Measurements from ENCODE around the gene CDC73. TPM values are rescaled to one million over a fixed set of nuclear protein-coding genes. Genes with fewer than 3 reads are reported as not detected.

CDC73 gene
- total and polyA plus RNA-seq, 2 experiments from 2014 or later = 32.4 to 33.9 TPM

DNA sequence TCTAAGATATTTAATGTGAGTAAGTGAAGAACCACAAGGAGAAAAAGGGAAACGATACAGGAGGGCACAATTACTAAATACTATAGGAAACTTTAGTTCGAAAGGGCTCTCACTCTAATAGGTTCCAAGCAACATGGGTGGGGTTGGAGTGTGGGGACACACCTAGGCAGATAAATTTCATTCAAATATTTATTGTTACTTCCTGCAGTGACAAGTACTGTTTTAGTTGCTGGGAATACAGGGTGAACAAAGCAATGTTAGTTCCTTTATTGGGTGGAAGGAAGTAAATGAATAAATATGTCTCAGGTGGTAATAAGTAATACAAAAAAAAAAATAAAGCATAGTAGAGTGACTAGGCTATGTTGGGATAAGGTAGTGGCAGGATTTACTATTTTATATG lies 137.8 kb downstream of the CDC73 start:
- H3K36me3 ChIP-seq (replicated peaks; ENCODE audit: insufficient read depth, low read depth) = no peaks in the 10 kb centered on the region
- no peak for TF ChIP-seq EZH2 (IDR thresholded peaks at IDR 0.05; ENCODE audit: borderline replicate concordance)
- H3K27ac ChIP-seq = no peak overlapping the region
- no peaks in the 10 kb centered on the region for H3K79me2 ChIP-seq
- no peak overlapping the region for H2AFZ ChIP-seq
- no peaks in the 10 kb centered on the region for H3K4me1 ChIP-seq (ENCODE audit: insufficient read depth)
- H3K4me2 ChIP-seq = no peak overlapping the region
- H3K9me2 ChIP-seq (replicated peaks; ENCODE audit: insufficient read depth) = no peaks in the 10 kb centered on the region
- WGBS (ENCODE audit: low lambda C conversion rate, missing lambda C conversion rate) = 93% methylated on average over 2 of the region's 2 CpGs
- no peaks in the 10 kb centered on the region for H3K27me3 ChIP-seq
- H3K9me3 ChIP-seq (ENCODE audit: low read depth) = no peaks in the 10 kb centered on the region
- H3K4me3 ChIP-seq = no peak overlapping the region
- no peak for DNase-seq (ENCODE audit: low spot score)
- no peaks in the 10 kb centered on the region for H4K20me1 ChIP-seq (ENCODE audit: insufficient read depth, poor library complexity, severe bottlenecking)

DNA sequence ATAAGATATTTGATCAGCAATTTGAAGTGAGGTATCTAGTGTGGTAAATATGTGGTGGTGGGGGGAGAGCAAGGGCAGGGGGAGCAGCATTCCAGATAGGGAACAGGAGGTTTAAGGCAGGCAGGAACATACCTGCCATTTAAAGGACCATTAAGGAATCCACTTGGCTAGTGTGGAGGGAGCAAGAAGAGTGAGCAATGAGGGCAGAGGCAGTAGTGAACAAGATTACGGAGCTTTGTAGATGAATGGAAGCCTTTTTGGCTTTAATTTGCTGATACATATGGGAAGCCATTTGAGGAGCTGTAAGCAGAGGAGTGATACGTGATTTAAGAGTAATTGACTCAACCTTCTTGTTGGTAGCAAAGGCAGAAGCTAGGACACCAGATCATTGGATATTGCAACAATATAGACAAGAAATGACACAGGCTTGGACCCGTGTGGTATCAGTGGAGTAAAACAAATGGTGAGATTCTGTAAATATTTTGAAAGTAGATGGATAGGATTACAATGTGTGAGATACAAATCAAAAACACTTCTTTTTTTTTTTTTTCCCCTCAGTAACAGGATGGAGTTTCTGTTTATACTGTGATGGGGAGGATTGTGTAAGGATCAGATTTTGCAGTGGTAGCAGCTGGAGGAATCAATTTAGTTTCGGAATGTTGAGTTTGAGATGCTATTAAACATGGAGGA lies 138.4 kb downstream of the CDC73 start:
- H3K79me2 ChIP-seq = no peaks in the 10 kb centered on the region
- H3K4me3 ChIP-seq = no peak overlapping the region
- no peaks in the 10 kb centered on the region for H4K20me1 ChIP-seq (ENCODE audit: insufficient read depth, poor library complexity, severe bottlenecking)
- H2AFZ ChIP-seq = no peak overlapping the region
- no peaks in the 10 kb centered on the region for H3K36me3 ChIP-seq (replicated peaks; ENCODE audit: insufficient read depth, low read depth)
- no peak for DNase-seq (ENCODE audit: low spot score)
- H3K9me3 ChIP-seq (ENCODE audit: low read depth) = no peaks in the 10 kb centered on the region
- no peak overlapping the region for H3K27ac ChIP-seq
- H3K4me2 ChIP-seq = no peak overlapping the region
- TF ChIP-seq, protein P1, sequence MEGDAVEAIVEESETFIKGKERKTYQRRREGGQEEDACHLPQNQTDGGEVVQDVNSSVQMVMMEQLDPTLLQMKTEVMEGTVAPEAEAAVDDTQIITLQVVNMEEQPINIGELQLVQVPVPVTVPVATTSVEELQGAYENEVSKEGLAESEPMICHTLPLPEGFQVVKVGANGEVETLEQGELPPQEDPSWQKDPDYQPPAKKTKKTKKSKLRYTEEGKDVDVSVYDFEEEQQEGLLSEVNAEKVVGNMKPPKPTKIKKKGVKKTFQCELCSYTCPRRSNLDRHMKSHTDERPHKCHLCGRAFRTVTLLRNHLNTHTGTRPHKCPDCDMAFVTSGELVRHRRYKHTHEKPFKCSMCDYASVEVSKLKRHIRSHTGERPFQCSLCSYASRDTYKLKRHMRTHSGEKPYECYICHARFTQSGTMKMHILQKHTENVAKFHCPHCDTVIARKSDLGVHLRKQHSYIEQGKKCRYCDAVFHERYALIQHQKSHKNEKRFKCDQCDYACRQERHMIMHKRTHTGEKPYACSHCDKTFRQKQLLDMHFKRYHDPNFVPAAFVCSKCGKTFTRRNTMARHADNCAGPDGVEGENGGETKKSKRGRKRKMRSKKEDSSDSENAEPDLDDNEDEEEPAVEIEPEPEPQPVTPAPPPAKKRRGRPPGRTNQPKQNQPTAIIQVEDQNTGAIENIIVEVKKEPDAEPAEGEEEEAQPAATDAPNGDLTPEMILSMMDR (IDR thresholded peaks at IDR 0.05; ENCODE audit: poor library complexity) = no peak
- TF ChIP-seq EZH2phosphoT487 (IDR thresholded peaks at IDR 0.05; ENCODE audit: low read depth, severe bottlenecking, unreplicated experiment) (no peak), EZH2 (IDR thresholded peaks at IDR 0.05; ENCODE audit: borderline replicate concordance) (no peak)
- no peaks in the 10 kb centered on the region for H3K4me1 ChIP-seq (ENCODE audit: insufficient read depth)
- 48% methylated on average over 4 of the region's 4 CpGs for WGBS (ENCODE audit: low lambda C conversion rate, missing lambda C conversion rate)
- no peaks in the 10 kb centered on the region for H3K27me3 ChIP-seq
- no peaks in the 10 kb centered on the region for H3K9me2 ChIP-seq (replicated peaks; ENCODE audit: insufficient read depth)

DNA sequence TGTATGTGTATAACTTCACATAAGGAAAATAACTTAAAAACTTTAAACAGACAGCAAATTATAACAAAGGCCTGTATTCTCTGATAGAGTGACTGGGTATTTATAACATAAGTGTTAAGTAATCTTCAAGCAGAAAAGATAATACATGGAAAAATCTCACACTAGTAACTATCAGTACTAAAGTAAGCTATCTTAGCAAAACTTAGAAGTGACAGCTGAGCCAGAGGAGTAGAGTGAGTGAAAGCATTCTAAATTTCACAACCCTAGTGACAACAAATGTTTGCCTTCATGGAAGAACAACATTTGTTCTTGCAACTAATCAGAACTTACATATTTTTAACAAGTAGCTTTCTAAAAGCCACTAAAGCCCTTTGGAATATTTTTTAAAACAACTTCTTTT lies 139.1 kb downstream of the CDC73 start:
- Histone ChIP-seq H4K20me1 (ENCODE audit: insufficient read depth, poor library complexity, severe bottlenecking) (no peaks in the 10 kb centered on the region), H3K4me1 (ENCODE audit: insufficient read depth) (no peaks in the 10 kb centered on the region), H3K9me3 (ENCODE audit: low read depth) (no peaks in the 10 kb centered on the region), H3K27ac (peak overlapping the region; percentile 1), H3K4me3 (no peak overlapping the region), H3K4me2 (no peak overlapping the region), H3K9me2 (replicated peaks; ENCODE audit: insufficient read depth) (no peaks in the 10 kb centered on the region), H3K36me3 (replicated peaks; ENCODE audit: insufficient read depth, low read depth) (no peaks in the 10 kb centered on the region), H2AFZ (no peak overlapping the region), H3K79me2 (no peaks in the 10 kb centered on the region), H3K27me3 (no peaks in the 10 kb centered on the region)
- no peak for DNase-seq (ENCODE audit: low spot score)
- TF ChIP-seq EZH2phosphoT487 (IDR thresholded peaks at IDR 0.05; ENCODE audit: low read depth, severe bottlenecking, unreplicated experiment) (no peak), EZH2 (IDR thresholded peaks at IDR 0.05; ENCODE audit: borderline replicate concordance) (no peak)
- TF ChIP-seq, protein P1 (IDR thresholded peaks at IDR 0.05; ENCODE audit: poor library complexity) = no peak

DNA sequence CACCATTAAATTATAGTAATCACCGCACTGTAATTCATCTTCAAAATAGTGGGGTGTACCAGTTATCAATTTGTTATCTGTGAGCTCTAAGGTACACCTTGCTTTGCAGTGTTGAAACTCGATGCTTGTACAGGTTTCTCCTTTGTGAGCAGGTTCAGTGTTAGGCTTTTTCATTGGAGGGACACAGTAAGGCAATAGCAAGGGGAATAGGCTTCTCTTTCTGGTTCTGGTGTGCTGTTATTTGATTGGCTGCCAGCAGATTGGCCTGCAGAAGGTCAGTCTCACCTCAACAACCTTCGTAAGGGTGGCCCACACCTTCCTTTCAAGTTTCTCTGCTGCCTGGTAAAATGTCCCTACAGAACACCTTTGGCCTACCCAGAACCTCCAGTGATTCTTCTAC lies 140.8 kb downstream of the CDC73 start:
- Histone ChIP-seq H3K4me1 (ENCODE audit: insufficient read depth) (no peaks in the 10 kb centered on the region), H3K4me3 (no peak overlapping the region), H3K79me2 (no peaks in the 10 kb centered on the region), H3K36me3 (replicated peaks; ENCODE audit: insufficient read depth, low read depth) (no peaks in the 10 kb centered on the region), H3K27ac (no peak overlapping the region), H3K27me3 (no peaks in the 10 kb centered on the region), H3K4me2 (no peak overlapping the region), H3K9me3 (ENCODE audit: low read depth) (no peaks in the 10 kb centered on the region), H3K9me2 (replicated peaks; ENCODE audit: insufficient read depth) (no peaks in the 10 kb centered on the region), H2AFZ (no peak overlapping the region), H4K20me1 (ENCODE audit: insufficient read depth, poor library complexity, severe bottlenecking) (no peaks in the 10 kb centered on the region)
- no peak for DNase-seq (ENCODE audit: low spot score)
- WGBS (ENCODE audit: low lambda C conversion rate, missing lambda C conversion rate) = 90% methylated on average over 3 of the region's 3 CpGs
- TF ChIP-seq EZH2phosphoT487 (IDR thresholded peaks at IDR 0.05; ENCODE audit: low read depth, severe bottlenecking, unreplicated experiment) = no peak
- TF ChIP-seq, protein P1 (IDR thresholded peaks at IDR 0.05; ENCODE audit: poor library complexity) = no peak
- TF ChIP-seq EZH2 (IDR thresholded peaks at IDR 0.05; ENCODE audit: borderline replicate concordance) = no peak

Data from hepatocyte (in vitro differentiated cells).